NCI-H1436 treated with DMSO at 0.1 percent for 48 hours (cell line): Measurements from ENCODE around the gene SLC28A3.
A peak's percentile ranks its signal among the peaks of the same experiment; 100 is the strongest.

ENCODE experiments used
- DNase-seq: peaks from one replicate; lab custom pipeline; 2025; lab: John Stamatoyannopoulos, UW

SLC28A3 gene

GRCh38 chr9:84297162-84297821 lies 43.3 kb downstream of the SLC28A3 start:
- DNase-seq, result no peak

- no peak for DNase-seq
Observed at GRCh38 chr9:84296146-84296843, 44.3 kb downstream of the SLC28A3 start.

GRCh38 chr9:84294241-84294950 lies 46.2 kb downstream of the SLC28A3 start:
- no peak for DNase-seq

- DNase-seq, result no peak
Observed at GRCh38 chr9:84293001-84293798, 47.4 kb downstream of the SLC28A3 start.

GRCh38 chr9:84285381-84285780 lies 55.2 kb downstream of the SLC28A3 start:
- DNase-seq, result no peak

GRCh38 chr9:84283946-84284345 lies 56.6 kb downstream of the SLC28A3 start:
- DNase-seq, result no peak

- no peak for DNase-seq
Observed at GRCh38 chr9:84278130-84278529, 62.4 kb downstream of the SLC28A3 start.

GRCh38 chr9:84277646-84278045 lies 62.9 kb downstream of the SLC28A3 start:
- DNase-seq, result no peak

GRCh38 chr9:84276741-84277140 lies 63.8 kb downstream of the SLC28A3 start:
- DNase-seq, result no peak

- DNase-seq, result no peak
Observed at GRCh38 chr9:84271921-84272556, 68.5 kb downstream of the SLC28A3 start.

- DNase-seq, result peak; percentile 37
Observed at GRCh38 chr9:84271531-84271900, 69.0 kb downstream of the SLC28A3 start.

- no peak for DNase-seq
Observed at GRCh38 chr9:84270847-84271530, 69.6 kb downstream of the SLC28A3 start.

GRCh38 chr9:84266087-84266561 lies 74.4 kb downstream of the SLC28A3 start:
- peak; percentile 78 for DNase-seq

- no peak for DNase-seq
Observed at GRCh38 chr9:84264307-84265029, 76.1 kb downstream of the SLC28A3 start.

GRCh38 chr9:84261070-84261746 lies 79.3 kb downstream of the SLC28A3 start:
- DNase-seq, result peak; percentile 79

- no peak for DNase-seq
Observed at GRCh38 chr9:84258371-84258770, 82.2 kb downstream of the SLC28A3 start.

- DNase-seq, result no peak
Observed at GRCh38 chr9:84255696-84256095, 84.9 kb downstream of the SLC28A3 start.

- no peak for DNase-seq
Observed at GRCh38 chr9:84254972-84255371, 85.6 kb downstream of the SLC28A3 start.

- no peak for DNase-seq
Observed at GRCh38 chr9:84251921-84252320, 88.6 kb downstream of the SLC28A3 start.
